HG02588 (cell line): ENCODE results near the gene ANKS6.
"Not testable (repeated sequence)": the region's sequence is repeated elsewhere in the genome, so short reads cannot be mapped to it uniquely, and the experiment has no call there.

ENCODE experiments used
- ATAC-seq: cut with Tn5 transposase; IDR thresholded peaks from one replicate; pipeline ENCODE4 v1.9.1; 2021; ENCODE audit warnings: mild to moderate bottlenecking, moderate library complexity; ENCODE audit not compliant: unreplicated experiment

Gene ANKS6

DNA sequence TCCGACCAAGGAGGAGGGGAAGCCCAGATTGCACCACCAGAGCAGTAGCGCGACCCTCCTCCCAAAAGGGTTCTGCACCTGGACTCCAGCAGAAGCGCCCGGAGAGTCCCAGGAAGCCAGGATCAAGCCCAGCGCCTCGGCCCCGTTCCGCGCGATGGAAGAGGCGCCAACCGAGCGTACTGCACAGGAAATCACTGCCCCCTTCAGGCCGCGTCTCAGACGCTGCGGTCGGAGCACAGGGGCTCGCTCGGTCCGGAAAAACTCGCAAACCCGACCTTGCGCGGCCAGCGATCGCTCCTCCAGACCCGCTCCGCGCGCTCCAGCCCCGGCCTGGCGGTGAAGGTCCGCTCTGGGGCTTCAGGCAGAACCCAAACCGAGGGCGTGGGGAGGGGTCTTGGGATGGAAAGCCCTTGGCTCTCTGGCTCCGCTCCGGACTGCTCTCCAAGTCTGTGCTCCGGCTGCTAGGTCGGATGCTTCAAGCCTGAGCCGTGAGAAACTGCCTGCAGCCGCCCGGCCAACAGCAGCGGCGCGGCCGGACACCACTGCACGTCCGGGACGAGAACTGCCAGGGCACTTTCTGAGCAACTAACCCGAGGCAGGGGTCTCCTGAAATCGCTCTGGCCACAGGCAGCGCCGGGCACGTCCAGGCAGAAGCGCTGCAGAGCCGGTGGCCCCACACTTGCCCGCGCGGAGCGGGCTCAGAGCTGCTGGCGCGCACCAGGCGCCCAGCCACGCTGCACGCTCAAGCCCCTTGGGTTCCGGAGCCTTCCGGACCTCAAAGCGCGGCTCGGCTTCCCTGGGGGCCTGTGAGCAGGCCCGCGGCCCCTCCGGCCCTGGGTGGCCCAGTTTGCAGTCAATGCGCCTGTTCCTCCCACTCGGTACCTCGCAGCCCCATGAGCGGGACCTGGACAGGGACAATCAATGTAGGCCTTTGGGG lies 88.9 kb downstream of the ANKS6 start:
- no peak for ATAC-seq

DNA sequence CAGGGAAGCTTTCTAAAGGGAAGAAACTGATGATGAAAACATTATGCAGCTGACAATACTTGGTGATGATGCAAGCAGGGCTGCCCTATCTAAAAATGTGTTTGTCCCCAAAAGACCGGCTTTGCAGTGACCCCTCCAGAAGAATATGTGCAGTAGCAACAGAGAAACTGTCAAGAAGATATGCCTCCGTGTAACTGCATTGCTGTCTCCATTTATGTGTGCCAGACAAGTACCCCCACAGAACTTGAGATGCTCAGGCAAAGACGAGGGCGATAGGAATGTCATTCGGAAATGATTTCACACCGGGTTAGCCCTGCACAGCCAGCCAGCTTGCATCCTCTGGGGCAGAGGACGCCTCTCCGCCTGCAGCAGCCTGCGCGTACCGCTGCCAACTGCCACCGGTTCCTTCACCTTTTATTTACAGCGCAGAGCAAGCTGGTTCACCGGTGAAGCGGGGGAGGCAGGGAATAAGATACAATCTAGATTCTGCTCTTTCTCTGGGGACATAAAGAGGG lies 89.6 kb downstream of the ANKS6 start:
- ATAC-seq = no peak

DNA sequence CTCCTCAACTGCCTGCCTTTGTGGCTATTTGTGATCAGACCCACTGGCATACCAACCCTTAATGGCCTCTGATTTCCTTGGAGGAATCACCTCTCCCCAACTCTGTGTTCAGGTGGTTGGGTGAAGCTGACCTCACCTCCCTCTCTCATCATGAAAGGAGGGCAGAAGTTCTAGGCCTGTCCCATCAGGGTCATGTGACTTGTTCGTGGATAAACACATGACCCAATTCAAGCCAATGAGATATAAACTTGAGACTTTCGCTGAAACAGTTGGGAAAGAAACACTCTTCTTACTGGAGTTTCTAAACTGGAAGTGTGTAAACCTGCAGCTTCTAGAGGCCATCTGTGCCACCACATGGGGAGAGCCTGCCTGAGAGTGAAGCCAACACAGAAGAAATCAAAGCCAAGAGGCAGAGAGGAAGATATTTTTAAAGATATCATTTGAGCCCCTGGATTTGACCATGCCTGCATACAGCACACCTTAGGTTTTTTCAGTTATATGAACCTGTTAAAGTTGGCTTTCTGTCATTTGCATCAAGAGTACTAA lies 93.4 kb downstream of the ANKS6 start:
- ATAC-seq = no peak

DNA sequence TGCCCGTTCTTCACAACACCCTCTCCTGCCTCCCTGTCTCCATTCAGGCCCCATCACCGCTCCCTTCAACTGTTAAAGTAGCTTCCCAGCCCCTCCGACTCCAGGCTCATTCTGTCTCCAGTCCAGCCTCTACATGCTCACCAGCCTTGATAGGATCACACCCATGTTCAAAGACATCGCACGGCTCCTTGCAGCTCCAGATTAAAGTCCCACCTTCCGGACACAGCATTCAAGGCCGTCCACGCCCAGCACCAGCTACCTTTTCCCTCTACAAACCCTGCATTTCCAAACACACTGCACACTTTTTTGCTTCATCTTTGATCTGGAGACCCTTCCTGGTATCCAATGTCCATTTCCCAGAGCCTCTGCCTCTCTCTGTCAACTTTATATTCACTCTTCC lies 94.0 kb downstream of the ANKS6 start:
- ATAC-seq = no peak

DNA sequence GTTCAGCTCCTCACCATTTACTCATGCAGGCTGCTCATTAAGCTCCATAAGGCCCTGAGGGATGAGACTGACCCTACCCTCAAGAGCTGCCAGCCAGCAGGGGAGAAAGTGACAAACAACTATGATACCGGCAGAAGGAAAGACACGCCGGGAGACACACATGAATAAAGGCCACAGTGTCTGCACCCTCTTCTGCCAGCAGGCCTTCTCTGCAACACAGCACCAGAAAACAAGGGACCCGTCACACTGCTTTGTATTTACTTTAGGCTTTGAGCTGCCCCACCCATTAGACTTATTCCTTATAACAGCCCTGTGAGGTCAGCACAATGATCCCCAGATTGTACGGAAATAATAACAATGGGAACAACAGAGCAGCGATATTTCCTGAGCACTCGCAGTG lies 94.8 kb downstream of the ANKS6 start:
- ATAC-seq = no peak

DNA sequence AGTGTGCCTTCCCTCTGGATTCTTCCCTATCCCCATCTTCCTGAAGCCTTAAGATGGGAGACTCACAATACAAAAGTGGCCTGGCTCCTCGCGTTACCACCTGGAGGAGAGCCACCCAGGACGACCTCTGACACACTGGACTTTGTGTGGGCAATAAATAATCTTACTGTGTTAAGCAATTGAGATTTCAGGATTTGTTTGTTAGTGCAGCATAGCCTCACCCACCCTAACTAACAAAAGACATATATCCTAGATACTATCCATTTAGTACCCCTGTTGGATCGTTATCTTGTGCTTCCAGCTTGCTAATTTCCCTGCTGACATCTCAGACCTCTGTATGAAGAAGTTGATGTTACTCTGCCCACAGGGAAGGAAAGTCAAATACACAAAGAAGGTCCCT lies 95.6 kb downstream of the ANKS6 start:
- ATAC-seq = no peak

DNA sequence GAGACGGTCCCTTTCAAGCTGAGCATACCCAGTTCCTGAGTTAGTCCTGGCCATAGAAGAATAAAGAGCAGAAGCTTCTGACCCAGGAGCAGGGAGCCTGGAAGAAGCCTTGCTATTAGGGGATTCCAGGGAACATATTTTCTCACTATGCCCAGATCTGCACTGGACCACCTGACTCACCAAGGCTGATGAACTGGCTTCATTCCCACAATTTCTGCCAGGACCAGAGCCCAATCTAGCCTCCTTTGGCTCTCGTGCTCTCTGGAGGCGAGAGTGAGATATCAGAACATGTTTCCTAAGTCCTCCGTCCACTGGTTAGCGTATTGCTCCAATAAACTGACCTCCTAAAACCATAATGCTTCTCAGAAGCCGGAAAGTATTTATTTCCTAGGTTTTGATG lies 97.5 kb downstream of the ANKS6 start:
- ATAC-seq = no peak

DNA sequence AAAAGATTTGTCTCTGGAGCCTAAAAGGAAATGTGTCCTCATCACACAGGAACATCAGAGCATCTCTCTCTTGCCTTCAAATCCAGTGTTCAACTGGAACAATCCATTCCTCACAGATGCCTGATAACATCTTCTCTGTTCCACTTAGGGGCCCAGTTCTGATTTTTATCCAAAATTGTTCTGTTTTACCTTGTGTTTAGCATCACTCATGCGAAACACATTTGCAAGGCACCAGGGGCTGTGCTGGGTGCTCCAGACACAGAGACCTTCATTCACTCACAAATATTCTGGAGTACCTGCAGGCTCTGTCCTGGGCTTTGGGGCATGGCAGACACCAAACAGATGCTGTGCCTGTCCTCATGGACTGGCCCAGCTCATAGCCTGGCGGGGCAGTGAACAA lies 101.4 kb downstream of the ANKS6 start:
- ATAC-seq = no peak

DNA sequence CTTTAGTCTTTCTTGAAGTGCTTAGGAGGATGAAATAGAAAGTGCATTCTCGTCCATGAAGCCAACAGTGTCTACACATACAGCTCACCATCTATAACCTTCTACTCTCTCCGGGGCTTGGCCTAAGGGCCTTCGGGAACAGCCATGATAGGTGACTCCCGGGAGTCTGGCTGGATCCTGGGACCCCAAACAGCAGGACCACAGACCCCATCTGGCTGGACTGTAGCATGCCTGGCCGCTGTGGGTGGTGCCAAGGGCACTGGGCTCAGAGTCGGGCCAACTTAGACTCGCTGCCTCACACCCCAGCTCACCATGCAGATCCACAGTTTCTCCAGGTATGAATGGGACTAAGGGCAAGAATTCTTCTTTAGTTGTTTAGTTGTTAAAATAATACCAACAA lies 104.0 kb downstream of the ANKS6 start:
- ATAC-seq = no peak

DNA sequence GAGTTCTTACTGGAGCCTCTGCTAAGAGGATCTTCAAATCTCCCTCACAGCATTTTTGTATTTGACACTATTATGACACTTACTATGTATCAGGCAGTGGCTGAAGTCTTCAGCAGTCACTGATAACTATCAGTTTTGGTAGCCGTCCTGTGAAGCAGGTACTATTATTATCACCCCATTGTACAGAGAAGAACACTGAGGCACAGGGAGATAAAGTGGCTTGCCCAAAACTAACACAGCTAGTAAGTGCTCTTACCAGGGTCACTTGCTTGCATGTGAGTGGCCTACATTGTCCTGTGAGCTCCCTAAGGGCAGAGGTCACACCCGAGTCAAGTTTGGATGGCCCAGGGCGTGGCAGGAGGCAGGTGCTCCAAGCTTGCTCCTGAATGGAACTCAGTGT lies 104.5 kb downstream of the ANKS6 start:
- ATAC-seq = no peak

DNA sequence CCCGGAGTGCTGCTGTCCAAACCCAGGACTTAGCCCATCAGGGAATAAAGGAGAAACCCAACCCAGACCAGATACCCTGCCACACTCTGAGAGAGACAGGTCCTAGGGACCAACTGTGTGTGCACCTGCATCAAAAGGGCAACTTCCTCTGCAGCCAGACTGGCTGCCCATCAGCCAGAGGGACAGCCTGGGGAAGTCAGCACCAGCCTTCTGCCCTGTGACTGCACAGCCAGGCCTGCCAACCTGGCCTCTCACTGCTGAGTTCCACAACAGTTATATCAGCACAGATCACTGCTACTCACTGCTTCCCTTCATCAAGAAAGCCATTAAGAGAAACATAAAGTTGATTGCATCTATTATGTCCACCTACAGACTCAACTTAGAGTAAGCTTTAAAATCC lies 105.7 kb downstream of the ANKS6 start:
- no peak for ATAC-seq

DNA sequence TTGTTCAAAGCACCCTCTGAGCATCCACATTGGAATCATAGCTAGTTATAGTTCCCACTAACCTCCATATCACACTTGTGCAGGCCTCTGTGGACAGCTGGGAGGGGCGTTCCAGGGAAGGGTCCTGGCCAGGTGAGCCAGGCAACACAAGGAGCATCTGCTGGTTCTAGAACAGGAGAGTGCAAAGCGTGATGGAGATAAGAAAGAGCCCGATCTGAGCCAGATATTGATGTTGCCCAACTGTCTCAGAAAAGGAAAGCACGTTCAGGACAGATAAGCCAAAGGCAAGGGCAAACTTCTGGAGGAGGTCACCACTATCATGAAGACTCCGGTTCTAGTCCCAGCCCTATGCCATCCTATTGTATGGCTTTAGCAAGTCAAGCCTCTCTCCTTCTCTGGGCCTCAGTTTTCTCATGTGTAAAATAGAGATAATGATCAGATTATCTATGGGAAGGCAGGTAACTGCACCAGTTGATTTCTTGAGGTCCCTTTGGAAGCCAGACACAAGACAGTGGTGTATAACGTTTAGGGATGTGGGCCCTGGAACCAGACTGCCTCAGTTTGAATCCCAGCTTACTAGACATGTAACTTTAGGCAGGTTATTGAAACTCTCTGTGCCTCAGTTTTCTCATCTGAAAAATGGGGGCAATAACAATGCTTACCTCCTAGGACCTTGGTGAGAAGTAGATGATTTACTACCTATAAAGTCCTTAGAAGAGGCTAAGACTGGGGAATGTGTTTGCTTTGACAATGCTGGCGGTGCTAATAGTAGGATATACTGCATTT lies 107.5 kb downstream of the ANKS6 start:
- no peak for ATAC-seq

DNA sequence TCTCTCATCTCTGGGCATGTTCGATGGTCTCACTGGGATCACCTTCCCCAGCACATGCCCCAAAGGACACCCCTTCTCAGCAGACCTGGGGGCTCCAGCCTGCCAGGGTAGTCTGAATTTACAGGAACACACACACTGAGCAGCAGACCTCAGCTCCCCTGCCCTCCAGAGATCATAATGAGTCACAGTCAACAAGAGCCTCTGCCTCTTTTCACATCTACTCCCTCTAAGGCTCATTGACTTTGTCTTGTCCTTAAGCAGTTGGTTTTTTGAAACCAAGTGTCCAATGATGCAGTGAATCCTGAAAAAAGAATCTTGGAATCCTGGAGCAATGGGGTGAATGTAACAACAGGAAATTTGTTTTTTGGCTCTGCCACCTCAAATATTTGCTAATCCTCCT lies 108.4 kb downstream of the ANKS6 start:
- ATAC-seq = no peak

DNA sequence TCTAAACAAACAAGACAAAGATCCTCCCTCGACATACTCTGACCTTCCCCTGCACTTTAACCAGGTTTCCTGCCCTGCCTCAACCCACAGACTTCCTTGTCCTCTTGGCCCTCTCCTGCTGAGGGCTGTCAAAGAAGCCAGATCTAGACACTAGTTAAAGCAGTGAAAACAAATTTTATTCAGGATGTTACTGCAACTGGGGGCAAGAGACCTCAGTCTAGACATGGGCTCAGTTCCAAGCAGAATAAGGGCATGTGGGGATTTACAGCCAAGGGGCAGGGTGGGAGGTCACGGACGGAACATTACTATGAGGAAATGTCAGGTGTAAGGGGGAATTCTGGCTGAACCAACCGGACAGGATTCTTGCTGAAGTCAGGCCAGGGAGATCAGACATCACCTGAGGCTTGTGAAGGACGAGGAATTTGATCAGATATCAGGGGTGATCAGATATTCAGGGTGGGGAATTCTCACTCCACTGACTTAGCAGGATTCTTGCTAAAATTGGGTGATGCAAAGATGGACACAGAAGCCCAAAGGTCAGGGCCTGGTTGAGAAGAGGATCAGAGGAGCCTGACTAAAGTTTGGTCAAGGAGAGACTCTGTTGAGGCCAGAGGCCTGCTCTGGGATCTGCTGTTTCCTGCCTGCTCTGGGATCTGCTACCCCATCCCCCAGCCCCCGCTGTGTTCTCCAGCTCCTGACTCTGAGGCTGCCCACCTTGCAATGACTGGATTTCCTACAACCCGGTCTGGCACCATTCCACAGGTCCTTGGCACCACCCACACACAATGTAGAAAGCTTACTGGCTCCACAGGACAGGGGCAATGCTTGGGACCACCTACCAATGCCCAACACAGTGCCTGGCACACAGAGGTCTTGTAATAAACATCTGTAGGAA lies 109.1 kb downstream of the ANKS6 start:
- ATAC-seq = no peak

DNA sequence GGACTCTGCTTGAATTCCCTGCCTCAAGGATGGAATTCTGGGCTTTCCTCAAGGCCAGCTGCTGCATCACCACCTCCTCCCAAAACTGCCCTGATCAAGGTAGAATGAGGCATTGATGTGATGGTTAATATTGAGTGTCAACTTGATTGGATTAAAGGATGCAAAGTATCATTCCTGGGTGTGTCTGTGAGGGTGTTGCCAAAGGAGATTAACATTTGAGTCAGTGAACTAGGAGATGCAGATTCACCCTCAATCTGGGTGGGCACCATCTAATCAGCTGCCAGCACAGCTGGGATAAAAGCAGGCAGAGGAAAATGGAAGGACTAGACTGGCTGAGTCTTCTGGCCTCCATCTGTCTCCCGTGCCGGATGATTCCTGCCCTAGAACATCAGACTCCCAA lies 111.5 kb downstream of the ANKS6 start:
- ATAC-seq = not testable (repeated sequence)
